CD4-positive, alpha-beta T cell treated with Interferon alpha-2 for 1 hour (primary cell): ENCODE results near the gene DHRSX.
"Not testable (repeated sequence)": the region's sequence is repeated elsewhere in the genome, so short reads cannot be mapped to it uniquely, and the experiment has no call there.

Experiments used
- DNase-seq, 2 donors: peaks; one replicate each; pipeline ENCODE4 v3.0.0-alpha.2; 2020 to 2022

The DHRSX gene

GRCh38 chrX:2474280-2474962 lies 26.4 kb downstream of the DHRSX start:
- DNase-seq, result no peak

GRCh38 chrX:2473064-2473463 lies 27.7 kb downstream of the DHRSX start:
- DNase-seq, result not testable (repeated sequence)

GRCh38 chrX:2471641-2472040 lies 29.1 kb downstream of the DHRSX start:
- DNase-seq, result no peak

GRCh38 chrX:2471126-2471525 lies 29.6 kb downstream of the DHRSX start:
- DNase-seq, result not testable (repeated sequence)

GRCh38 chrX:2469852-2470251 lies 30.9 kb downstream of the DHRSX start:
- not testable (repeated sequence) for DNase-seq

- no peak for DNase-seq
Measured at GRCh38 chrX:2469196-2469685, 31.5 kb downstream of the DHRSX start.

- no peak for DNase-seq
Measured at GRCh38 chrX:2468261-2469195, 32.2 kb downstream of the DHRSX start.

- DNase-seq, result no peak
Measured at GRCh38 chrX:2466876-2467656, 33.7 kb downstream of the DHRSX start.

- DNase-seq, result no peak
Measured at GRCh38 chrX:2464677-2465166, 36.1 kb downstream of the DHRSX start.

GRCh38 chrX:2463973-2464676 lies 36.7 kb downstream of the DHRSX start:
- DNase-seq, result no peak

- not testable (repeated sequence) for DNase-seq
Measured at GRCh38 chrX:2463481-2463880, 37.3 kb downstream of the DHRSX start.

- no peak for DNase-seq
Measured at GRCh38 chrX:2462780-2463179, 38.0 kb downstream of the DHRSX start.

- DNase-seq, result no peak
Measured at GRCh38 chrX:2462074-2462473, 38.7 kb downstream of the DHRSX start.

- no peak for DNase-seq
Measured at GRCh38 chrX:2461711-2462016, 39.1 kb downstream of the DHRSX start.

- DNase-seq, result not testable (repeated sequence)
Measured at GRCh38 chrX:2460821-2461710, 39.7 kb downstream of the DHRSX start.

GRCh38 chrX:2460048-2460447 lies 40.7 kb downstream of the DHRSX start:
- not testable (repeated sequence) for DNase-seq

- DNase-seq, result no peak
Measured at GRCh38 chrX:2458309-2458708, 42.5 kb downstream of the DHRSX start.

GRCh38 chrX:2457289-2458133 lies 43.3 kb downstream of the DHRSX start:
- no peak for DNase-seq

- DNase-seq, result not testable (repeated sequence)
Measured at GRCh38 chrX:2456091-2456490, 44.7 kb downstream of the DHRSX start.

- not testable (repeated sequence) for DNase-seq
Measured at GRCh38 chrX:2454620-2455019, 46.2 kb downstream of the DHRSX start.
